Measurements from ENCODE around the gene SRRM4.

SRRM4 gene

GRCh38 chr12:119178544-119179334 is 197.4 kb downstream of the SRRM4 start, which contains the start of gene HSPB8:
Gene HSPB8 (plus strand): TSS chr12:119178931. CDS start chr12:119179313, 382 bp downstream.
- TF ChIP-seq, protein P1, sequence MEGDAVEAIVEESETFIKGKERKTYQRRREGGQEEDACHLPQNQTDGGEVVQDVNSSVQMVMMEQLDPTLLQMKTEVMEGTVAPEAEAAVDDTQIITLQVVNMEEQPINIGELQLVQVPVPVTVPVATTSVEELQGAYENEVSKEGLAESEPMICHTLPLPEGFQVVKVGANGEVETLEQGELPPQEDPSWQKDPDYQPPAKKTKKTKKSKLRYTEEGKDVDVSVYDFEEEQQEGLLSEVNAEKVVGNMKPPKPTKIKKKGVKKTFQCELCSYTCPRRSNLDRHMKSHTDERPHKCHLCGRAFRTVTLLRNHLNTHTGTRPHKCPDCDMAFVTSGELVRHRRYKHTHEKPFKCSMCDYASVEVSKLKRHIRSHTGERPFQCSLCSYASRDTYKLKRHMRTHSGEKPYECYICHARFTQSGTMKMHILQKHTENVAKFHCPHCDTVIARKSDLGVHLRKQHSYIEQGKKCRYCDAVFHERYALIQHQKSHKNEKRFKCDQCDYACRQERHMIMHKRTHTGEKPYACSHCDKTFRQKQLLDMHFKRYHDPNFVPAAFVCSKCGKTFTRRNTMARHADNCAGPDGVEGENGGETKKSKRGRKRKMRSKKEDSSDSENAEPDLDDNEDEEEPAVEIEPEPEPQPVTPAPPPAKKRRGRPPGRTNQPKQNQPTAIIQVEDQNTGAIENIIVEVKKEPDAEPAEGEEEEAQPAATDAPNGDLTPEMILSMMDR (IDR thresholded peaks at IDR 0.05; ENCODE audit: insufficient read depth, low read length, missing control alignments), result no peak
- CTCF ChIA-PET, result interaction anchor here (1.5 kb wide), 1 partner anchor 11 kb away, joined by 3 read pairs; no protein-coding TSS in a partner anchor
- POLR2A ChIA-PET, result interaction anchor here (0.5 to 2.6 kb wide), 6 partner anchors 10 to 1113 kb away, joined by 3 to 21 read pairs (median 3); partner anchors contain the start of gene RNU4-2
- H3K4me3 ChIP-seq (ENCODE audit: low read depth, low read length), result peak within 1 kb of the TSS; percentile 53
- peak; percentile 50 for DNase-seq (ENCODE audit: low read depth, low spot score)

DNA sequence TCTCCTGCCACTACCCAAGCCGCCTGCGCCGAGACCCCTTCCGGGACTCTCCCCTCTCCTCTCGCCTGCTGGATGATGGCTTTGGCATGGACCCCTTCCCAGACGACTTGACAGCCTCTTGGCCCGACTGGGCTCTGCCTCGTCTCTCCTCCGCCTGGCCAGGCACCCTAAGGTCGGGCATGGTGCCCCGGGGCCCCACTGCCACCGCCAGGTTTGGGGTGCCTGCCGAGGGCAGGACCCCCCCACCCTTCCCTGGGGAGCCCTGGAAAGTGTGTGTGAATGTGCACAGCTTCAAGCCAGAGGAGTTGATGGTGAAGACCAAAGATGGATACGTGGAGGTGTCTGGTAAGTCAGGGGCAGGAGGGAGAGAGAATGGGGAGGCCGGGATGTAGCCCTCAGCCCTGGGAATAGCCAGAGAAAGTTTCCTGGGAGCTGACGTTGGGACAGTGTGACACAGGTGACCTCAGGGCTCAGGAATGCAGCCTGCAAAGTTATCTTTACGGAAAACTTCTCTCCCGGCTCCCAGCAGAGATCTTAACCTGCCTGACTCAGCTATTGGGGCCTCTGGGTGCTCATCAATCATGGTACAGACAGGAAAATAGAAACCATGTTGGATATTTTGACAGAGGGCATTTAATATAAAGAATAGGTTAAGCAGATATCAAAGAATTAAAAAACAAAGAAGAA is 198.1 kb downstream of the SRRM4 start:
- H3K4me3 ChIP-seq (ENCODE audit: low read depth, low read length), result peak overlapping the region; percentile 53
- POLR2A ChIA-PET, result interaction anchor here (0.6 to 2.6 kb wide), 5 partner anchors 10 to 583 kb away, joined by 3 to 21 read pairs (median 3); no protein-coding TSS in a partner anchor
- DNase-seq (ENCODE audit: low read depth, low spot score), result no peak
- TF ChIP-seq, protein P1 (IDR thresholded peaks at IDR 0.05; ENCODE audit: insufficient read depth, low read length, missing control alignments), result no peak
- CTCF ChIA-PET, result interaction anchor here (1.5 kb wide), 1 partner anchor 10 kb away, joined by 3 read pairs; no protein-coding TSS in a partner anchor

- ChIA-PET CTCF (no interaction called here), POLR2A (interaction anchor here (0.7 kb wide), 1 partner anchor 240 kb away, joined by 3 read pairs; no protein-coding TSS in a partner anchor)
- DNase-seq (ENCODE audit: low read depth, low spot score), result no peak
- TF ChIP-seq, protein P1 (IDR thresholded peaks at IDR 0.05; ENCODE audit: insufficient read depth, low read length, missing control alignments), result no peak
- peak overlapping the region; percentile 53 for H3K4me3 ChIP-seq (ENCODE audit: low read depth, low read length)
These were observed 199.2 kb downstream of the SRRM4 start for GRCh38 chr12:119180380-119181040.

DNA sequence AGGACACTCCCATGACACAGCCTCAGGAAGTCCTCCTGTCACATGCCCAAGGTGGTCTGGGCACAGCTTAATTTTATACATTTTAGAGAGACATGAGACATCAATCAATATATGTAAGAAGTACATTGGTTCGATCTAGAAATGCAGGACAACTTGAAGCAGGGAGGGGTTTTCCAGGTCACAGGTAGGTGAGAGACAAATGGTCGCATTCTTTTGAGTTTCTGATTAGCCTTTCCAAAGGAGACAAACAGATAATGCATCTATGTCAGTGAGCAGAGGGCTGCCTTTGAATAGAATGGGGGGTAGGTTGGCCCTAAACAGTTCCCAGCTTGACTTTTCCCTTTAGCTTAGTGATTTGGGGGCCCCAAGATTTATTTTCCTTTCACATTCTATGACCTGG is 199.9 kb downstream of the SRRM4 start:
- TF ChIP-seq, protein P1 (IDR thresholded peaks at IDR 0.05; ENCODE audit: insufficient read depth, low read length, missing control alignments), result no peak
- ChIA-PET POLR2A (interaction anchor here (0.5 to 0.7 kb wide), 2 partner anchors 239 to 1005 kb away, joined by 3 read pairs; no protein-coding TSS in a partner anchor), CTCF (interaction anchor here (0.6 kb wide), 1 partner anchor 365 kb away, joined by 3 read pairs; no protein-coding TSS in a partner anchor)
- peak overlapping the region; percentile 53 for H3K4me3 ChIP-seq (ENCODE audit: low read depth, low read length)
- no peak for DNase-seq (ENCODE audit: low read depth, low spot score)

DNA sequence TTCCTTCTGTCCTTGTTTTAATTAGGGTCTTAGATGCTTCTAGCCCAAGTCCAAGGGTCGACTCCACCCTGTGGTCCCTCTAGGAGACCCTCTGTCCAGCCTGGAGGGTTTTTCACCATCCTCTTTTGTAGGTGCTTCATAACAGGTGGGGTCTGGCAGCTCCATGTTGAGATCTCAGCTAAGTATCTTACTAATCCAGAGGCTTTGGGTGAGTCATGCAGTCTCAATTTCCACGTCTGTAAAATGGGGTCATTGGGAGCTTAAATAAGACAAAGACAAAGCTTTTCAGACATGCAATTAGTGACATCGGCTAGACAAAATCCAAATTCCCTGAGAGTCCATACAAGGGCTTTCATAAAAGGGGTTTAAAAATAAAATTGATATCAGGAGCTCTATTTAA is 200.6 kb downstream of the SRRM4 start:
- CTCF ChIA-PET, result interaction anchor here (0.6 kb wide), 1 partner anchor 364 kb away, joined by 3 read pairs; no protein-coding TSS in a partner anchor
- TF ChIP-seq, protein P1 (IDR thresholded peaks at IDR 0.05; ENCODE audit: insufficient read depth, low read length, missing control alignments), result no peak
- DNase-seq (ENCODE audit: low read depth, low spot score), result no peak
- H3K4me3 ChIP-seq (ENCODE audit: low read depth, low read length), result peak overlapping the region; percentile 53
- POLR2A ChIA-PET, result interaction anchor here (0.5 kb wide), 1 partner anchor 1005 kb away, joined by 3 read pairs; no protein-coding TSS in a partner anchor
